Endodermal cell (in vitro differentiated cells): ENCODE data around the gene GPR37. TPM values are rescaled to one million over a fixed set of nuclear protein-coding genes. Genes with fewer than 3 reads are reported as not detected.

Source experiments
- DNase-seq: peaks from one replicate; pipeline ENCODE4 v3.0.0-alpha.2; 2017
- H3K27ac ChIP-seq: 2 replicates; pipeline ENCODE4 v1.5.1; 2013; ENCODE audit warnings: mild to moderate bottlenecking, low read depth, low read length, moderate library complexity
- H3K27me3 ChIP-seq: 2 replicates; pipeline ENCODE4 v1.6.1; 2013; ENCODE audit warnings: mild to moderate bottlenecking, low read length, moderate library complexity; ENCODE audit not compliant: insufficient read depth, control insufficient read depth, poor library complexity, severe bottlenecking
- H3K36me3 ChIP-seq: 2 replicates; pipeline ENCODE4 v1.7.0; 2013; ENCODE audit warnings: mild to moderate bottlenecking, low read length, moderate library complexity; ENCODE audit not compliant: control insufficient read depth, insufficient read depth
- H3K4me1 ChIP-seq: one replicate; pipeline ENCODE4 v1.7.0; 2013; ENCODE audit warnings: low read length; ENCODE audit not compliant: control insufficient read depth, insufficient read depth
- H3K4me3 ChIP-seq: 2 replicates; pipeline ENCODE4 v1.5.1; 2013; ENCODE audit warnings: mild to moderate bottlenecking, low read length, moderate library complexity
- H3K9ac ChIP-seq: 2 replicates; pipeline ENCODE4 v1.6.1; 2013; ENCODE audit warnings: mild to moderate bottlenecking, low read length, moderate library complexity; ENCODE audit not compliant: poor library complexity, severe bottlenecking; ENCODE audit errors: extremely low read depth
- H3K9me3 ChIP-seq: 2 replicates; pipeline ENCODE4 v1.6.1; 2013; ENCODE audit warnings: mild to moderate bottlenecking, low read length, moderate library complexity; ENCODE audit not compliant: control insufficient read depth
- H3K27ac Mint-ChIP-seq: 2 replicates; pipeline ENCODE4 v1.8.0; 2020; ENCODE audit warnings: mixed read lengths
- H3K27me3 Mint-ChIP-seq: 2 replicates; pipeline ENCODE4 v1.8.0; 2021; ENCODE audit warnings: mild to moderate bottlenecking, mixed read lengths; ENCODE audit not compliant: insufficient read depth
- H3K36me3 Mint-ChIP-seq: 2 replicates; pipeline ENCODE4 v1.8.0; 2020; ENCODE audit warnings: low read depth, mixed read lengths
- H3K4me1 Mint-ChIP-seq: 2 replicates; pipeline ENCODE4 v1.8.0; 2020; ENCODE audit warnings: mixed read lengths
- H3K4me3 Mint-ChIP-seq: 2 replicates; pipeline ENCODE4 v1.8.0; 2020; ENCODE audit warnings: mild to moderate bottlenecking, moderate library complexity, mixed read lengths
- H3K9me3 Mint-ChIP-seq: 2 replicates; pipeline ENCODE4 v1.8.0; 2020; ENCODE audit warnings: mild to moderate bottlenecking, mixed read lengths
- CTCF ChIP-seq: fragments of 200-600 bp; sonication (generic); conservative IDR thresholded peaks from 2 replicates; pipeline ENCODE4 v1.5.0; 2021; ENCODE audit warnings: antibody characterized with exemption, mild to moderate bottlenecking
- WGBS, 2 experiments: methylation state at CpG; one replicate each; pipeline versions ENCODE4 v1.1.5 to v1.1.7; 2013; ENCODE audit warnings: missing lambda C conversion rate in 2 of 2, mixed read lengths in 1 of 2; ENCODE audit not compliant: insufficient coverage in 1 of 2, insufficient read length in 1 of 2; 5-methylcytosine and 5-hydroxymethylcytosine counted together
- total RNA-seq, 2 donors: library from RNA; stranded (reverse); fragmentation: NEBNext Ultra II Directional in 1 of 2; extraction: Animal tissue kit (Norgen Biotek cat#: 25700) in 1 of 2; gene quantifications; 2 replicates in 1 of 2; 3 replicates in 1 of 2; pipeline ENCODE4 v1.2.1, GENCODE V29; 2021

GPR37 gene
- total RNA-seq, 2 donors from 2014 or later: 31.6 to 33.1 TPM

DNA sequence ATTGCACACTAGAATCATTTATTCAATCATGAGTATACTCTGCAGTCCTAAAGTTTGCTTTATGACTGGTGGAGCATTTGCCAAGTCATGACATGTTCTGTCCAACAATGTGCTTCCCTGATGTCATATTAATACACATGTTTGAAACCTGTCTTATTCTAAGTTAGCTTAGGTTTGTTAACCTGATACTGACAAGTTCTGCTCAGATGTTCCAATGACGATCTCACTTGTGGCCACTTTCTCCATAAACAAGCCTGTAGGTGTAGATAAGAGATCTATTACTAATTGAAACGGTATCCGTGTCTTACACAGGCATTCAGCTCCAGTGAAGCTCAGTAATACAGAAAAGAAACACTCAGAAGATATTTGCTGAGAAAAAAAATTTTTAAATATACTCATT, 64.9 kb downstream of the GPR37 start:
- no peaks in the 10 kb centered on the region for H3K4me1 Mint-ChIP-seq
- Histone ChIP-seq H3K27ac (no peak overlapping the region), H3K9ac (no peak overlapping the region), H3K9me3 (peaks cover 5% of the 10 kb centered on the region), H3K36me3 (no peaks in the 10 kb centered on the region), H3K4me3 (no peak overlapping the region), H3K4me1 (no peaks in the 10 kb centered on the region), H3K27me3 (no peaks in the 10 kb centered on the region)
- no peaks in the 10 kb centered on the region for H3K27me3 Mint-ChIP-seq
- no peaks in the 10 kb centered on the region for H3K36me3 Mint-ChIP-seq
- H3K9me3 Mint-ChIP-seq: peaks cover 6% of the 10 kb centered on the region
- no peak overlapping the region for H3K27ac Mint-ChIP-seq
- DNase-seq: no peak
- WGBS, 2 experiments: 95% methylated on average over 3 of the region's 3 CpGs; no CpG with 5 or more reads in 1 of the 2 experiments
- no peak overlapping the region for H3K4me3 Mint-ChIP-seq
- TF ChIP-seq CTCF: no peak

DNA sequence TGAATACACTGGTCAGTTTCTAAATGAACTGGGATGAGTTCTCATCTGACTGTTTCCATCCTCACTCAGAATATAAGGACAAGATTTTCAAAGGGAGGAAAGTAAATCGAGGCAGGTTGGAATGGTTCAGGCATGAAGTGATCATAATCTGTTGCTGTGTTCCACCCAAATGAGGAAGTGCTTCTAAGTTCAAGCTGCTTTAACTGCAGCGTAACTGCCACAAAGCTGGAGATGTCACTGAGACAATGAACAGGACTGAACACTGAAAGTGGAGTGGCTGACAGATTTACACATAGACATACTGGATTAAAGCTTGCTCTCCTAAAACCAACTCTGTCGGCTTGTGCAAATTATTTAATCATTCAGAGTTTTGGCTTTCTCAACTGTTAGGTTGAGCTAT, 66.6 kb downstream of the GPR37 start:
- WGBS, 2 experiments: 92 to 96% methylated on average over 3 of the region's 3 CpGs
- no peak for DNase-seq
- Histone ChIP-seq H3K27me3 (no peaks in the 10 kb centered on the region), H3K27ac (no peak overlapping the region), H3K4me3 (no peak overlapping the region), H3K9ac (no peak overlapping the region), H3K36me3 (no peaks in the 10 kb centered on the region), H3K4me1 (no peaks in the 10 kb centered on the region), H3K9me3 (peaks cover 5% of the 10 kb centered on the region)
- no peak for TF ChIP-seq CTCF
- H3K27me3 Mint-ChIP-seq: no peaks in the 10 kb centered on the region
- no peaks in the 10 kb centered on the region for H3K36me3 Mint-ChIP-seq
- H3K4me3 Mint-ChIP-seq: no peak overlapping the region
- H3K27ac Mint-ChIP-seq: no peak overlapping the region
- H3K9me3 Mint-ChIP-seq: peaks cover 6% of the 10 kb centered on the region
- H3K4me1 Mint-ChIP-seq: no peaks in the 10 kb centered on the region

DNA sequence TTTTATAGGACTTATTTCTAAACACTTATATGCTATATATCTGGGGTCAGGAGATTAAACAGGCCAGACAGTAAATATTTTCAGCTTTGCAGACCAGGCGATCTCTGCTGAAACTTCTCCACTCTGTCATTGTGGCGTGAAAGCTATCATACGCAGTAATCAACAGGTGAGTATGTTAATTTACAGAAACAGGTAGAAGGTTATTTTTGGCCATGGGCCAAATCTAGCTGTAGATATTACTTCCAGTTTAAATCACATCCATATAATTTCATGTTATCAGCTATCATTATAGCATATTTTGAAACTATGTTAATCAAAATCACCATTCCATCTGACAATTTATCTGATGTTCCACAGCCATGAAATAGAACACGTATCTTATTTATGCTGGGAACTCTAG, 67.8 kb downstream of the GPR37 start:
- Histone ChIP-seq H3K9me3 (peaks cover 5% of the 10 kb centered on the region), H3K36me3 (no peaks in the 10 kb centered on the region), H3K27ac (no peak overlapping the region), H3K4me1 (no peaks in the 10 kb centered on the region), H3K9ac (no peak overlapping the region), H3K4me3 (no peak overlapping the region), H3K27me3 (no peaks in the 10 kb centered on the region)
- no peak overlapping the region for H3K4me3 Mint-ChIP-seq
- 93% methylated on average over 4 of the region's 4 CpGs; no CpG with 5 or more reads in 1 of the 2 experiments for WGBS, 2 experiments
- no peak for TF ChIP-seq CTCF
- DNase-seq: no peak
- peaks cover 5% of the 10 kb centered on the region for H3K9me3 Mint-ChIP-seq
- H3K36me3 Mint-ChIP-seq: no peaks in the 10 kb centered on the region
- no peaks in the 10 kb centered on the region for H3K27me3 Mint-ChIP-seq
- no peaks in the 10 kb centered on the region for H3K4me1 Mint-ChIP-seq
- no peak overlapping the region for H3K27ac Mint-ChIP-seq

Other genes with a start within 250 kb of the GPR37 start
- gene POT1, start 164.0 kb upstream of the GPR37 start, total RNA-seq: 10 to 100 TPM; 31.2 to 41.8 TPM